Colonic mucosa (tissue), 4 donors: ENCODE measurements around the gene MYOZ2. TPM values are rescaled to one million over a fixed set of nuclear protein-coding genes. Genes with fewer than 3 reads are reported as not detected.

ENCODE experiments used
- DNase-seq: peaks from one replicate; pipeline ENCODE4 v3.0.0-alpha.2; 2020
- H3K27ac ChIP-seq: fragments of 200-600 bp; one replicate; pipeline ENCODE4 v1.8.0; 2021
- H3K27me3 ChIP-seq: fragments of 200-600 bp; one replicate; pipeline ENCODE4 v1.8.0; 2021
- H3K36me3 ChIP-seq: fragments of 200-600 bp; one replicate; pipeline ENCODE4 v1.8.0; 2021
- H3K4me1 ChIP-seq: fragments of 200-600 bp; one replicate; pipeline ENCODE4 v1.8.0; 2021; ENCODE audit warnings: mild to moderate bottlenecking
- H3K4me3 ChIP-seq: fragments of 200-600 bp; one replicate; pipeline ENCODE4 v1.8.0; 2021
- H3K9ac ChIP-seq, 2 donors: one replicate each; pipeline ENCODE4 v1.7.0; 2013; ENCODE audit warnings: control low read depth in 2 of 2, low read depth in 2 of 2, low read length in 2 of 2
- H3K9me3 ChIP-seq: fragments of 200-600 bp; one replicate; pipeline ENCODE4 v1.8.0; 2021
- intact Hi-C: fragments of 100-400 bp; cut with DNase I; formaldehyde crosslinking; loops from one replicate; pipeline ENCODE4 v1.14.1; 2022
- total RNA-seq, 2 donors: library from RNA; stranded (reverse); fragmentation: NEBNext Ultra II Directional in 1 of 2; extraction: Animal tissue kit (Norgen Biotek cat#: 25700) in 1 of 2; gene quantifications; one replicate each; pipeline ENCODE4 v1.2.1, GENCODE V29; 2021
- TF ChIP-seq, protein P1 (sequence below): fragments of 200-600 bp; IDR thresholded peaks from one replicate; pipeline ENCODE4 v1.8.0; 2022; ENCODE audit warnings: antibody characterized with exemption, mild to moderate bottlenecking
- donor health status: healthy.
- donor health status: DM: no; HTN: no; CAD: no.
- donor health status: DM: no; HTN: no; CAD: no.

The MYOZ2 gene
- total RNA-seq, 2 donors from 2014 or later, result 0.08 TPM; not detected in 1

DNA sequence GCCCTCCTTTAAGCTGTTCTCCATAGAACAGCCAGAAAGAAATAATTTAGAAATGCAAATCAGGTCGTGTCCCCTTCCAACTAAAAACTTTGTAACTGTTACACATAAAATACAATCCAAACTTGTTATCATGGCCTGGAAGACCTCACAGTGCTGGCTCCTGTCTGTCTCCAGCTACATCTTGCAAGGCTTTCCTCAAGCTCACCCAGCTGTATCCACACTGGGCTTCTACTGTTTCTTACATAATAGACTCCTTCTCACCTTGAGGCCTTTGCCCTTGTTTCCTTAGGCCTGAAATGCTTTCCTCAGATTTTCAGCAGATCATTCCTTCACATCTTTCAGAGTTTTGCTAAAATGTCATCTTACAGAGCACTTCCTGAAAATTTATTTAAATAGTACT is 43.4 kb downstream of the MYOZ2 start:
- no peaks in the 10 kb centered on the region for H3K9me3 ChIP-seq
- H3K27me3 ChIP-seq, result no peaks in the 10 kb centered on the region
- no peaks in the 10 kb centered on the region for H3K4me1 ChIP-seq
- TF ChIP-seq, protein P1, sequence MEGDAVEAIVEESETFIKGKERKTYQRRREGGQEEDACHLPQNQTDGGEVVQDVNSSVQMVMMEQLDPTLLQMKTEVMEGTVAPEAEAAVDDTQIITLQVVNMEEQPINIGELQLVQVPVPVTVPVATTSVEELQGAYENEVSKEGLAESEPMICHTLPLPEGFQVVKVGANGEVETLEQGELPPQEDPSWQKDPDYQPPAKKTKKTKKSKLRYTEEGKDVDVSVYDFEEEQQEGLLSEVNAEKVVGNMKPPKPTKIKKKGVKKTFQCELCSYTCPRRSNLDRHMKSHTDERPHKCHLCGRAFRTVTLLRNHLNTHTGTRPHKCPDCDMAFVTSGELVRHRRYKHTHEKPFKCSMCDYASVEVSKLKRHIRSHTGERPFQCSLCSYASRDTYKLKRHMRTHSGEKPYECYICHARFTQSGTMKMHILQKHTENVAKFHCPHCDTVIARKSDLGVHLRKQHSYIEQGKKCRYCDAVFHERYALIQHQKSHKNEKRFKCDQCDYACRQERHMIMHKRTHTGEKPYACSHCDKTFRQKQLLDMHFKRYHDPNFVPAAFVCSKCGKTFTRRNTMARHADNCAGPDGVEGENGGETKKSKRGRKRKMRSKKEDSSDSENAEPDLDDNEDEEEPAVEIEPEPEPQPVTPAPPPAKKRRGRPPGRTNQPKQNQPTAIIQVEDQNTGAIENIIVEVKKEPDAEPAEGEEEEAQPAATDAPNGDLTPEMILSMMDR, result no peak
- no peak overlapping the region for H3K9ac ChIP-seq
- DNase-seq, result no peak
- no peak overlapping the region for H3K4me3 ChIP-seq
- no peaks in the 10 kb centered on the region for H3K36me3 ChIP-seq
- intact Hi-C loops, result no loop called here
- no peak overlapping the region for H3K27ac ChIP-seq

DNA sequence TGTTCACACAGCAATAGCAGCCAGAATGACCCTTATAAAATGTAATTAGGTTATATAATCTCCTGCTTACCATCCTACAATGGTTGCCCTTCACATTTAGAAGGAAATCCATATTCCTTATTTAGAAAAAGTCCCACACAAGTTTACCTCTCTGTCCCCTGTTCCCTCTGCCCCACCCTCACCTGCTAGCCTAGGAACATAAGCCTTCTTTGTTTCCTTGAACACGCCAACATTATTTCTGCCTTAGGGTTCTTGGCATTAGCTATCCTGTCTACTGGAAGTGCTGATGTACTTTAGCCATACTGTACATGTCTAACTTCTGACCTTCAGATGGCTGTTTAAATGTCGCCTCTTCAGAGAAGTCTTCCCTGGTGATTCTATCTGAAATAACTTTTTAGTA is 48.5 kb downstream of the MYOZ2 start:
- H3K36me3 ChIP-seq, result no peaks in the 10 kb centered on the region
- intact Hi-C loops, result no loop called here
- H3K27me3 ChIP-seq, result no peaks in the 10 kb centered on the region
- H3K9ac ChIP-seq, result no peak overlapping the region
- H3K4me1 ChIP-seq, result no peaks in the 10 kb centered on the region
- H3K9me3 ChIP-seq, result no peaks in the 10 kb centered on the region
- H3K27ac ChIP-seq, result peak overlapping the region; percentile 61
- H3K4me3 ChIP-seq, result no peak overlapping the region
- DNase-seq, result peak; percentile 64
- TF ChIP-seq, protein P1, result no peak

DNA sequence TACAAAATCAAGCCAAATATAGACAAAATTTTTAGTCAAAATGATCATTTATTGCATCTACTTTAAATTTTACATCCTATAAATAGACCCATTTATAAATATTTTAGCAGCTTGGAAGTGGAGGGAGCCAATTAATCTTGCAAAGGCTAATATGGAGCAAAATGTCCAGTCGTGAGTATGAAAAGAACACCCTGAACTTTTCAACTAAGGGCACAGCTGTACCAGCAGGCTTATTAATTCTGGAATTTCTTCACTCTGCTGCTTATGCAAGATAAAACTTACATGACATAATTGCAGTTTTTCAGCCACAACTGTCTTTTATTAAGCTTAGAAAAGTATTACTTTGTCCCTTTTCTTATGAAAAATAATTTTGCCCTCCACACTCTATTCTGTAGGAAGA is 54.0 kb downstream of the MYOZ2 start:
- Histone ChIP-seq H3K9me3 (no peaks in the 10 kb centered on the region), H3K4me3 (no peak overlapping the region), H3K4me1 (no peaks in the 10 kb centered on the region), H3K27me3 (no peaks in the 10 kb centered on the region), H3K9ac (no peak overlapping the region), H3K27ac (no peak overlapping the region), H3K36me3 (no peaks in the 10 kb centered on the region)
- DNase-seq, result no peak
- intact Hi-C loops, result no loop called here
- TF ChIP-seq, protein P1, result no peak

DNA sequence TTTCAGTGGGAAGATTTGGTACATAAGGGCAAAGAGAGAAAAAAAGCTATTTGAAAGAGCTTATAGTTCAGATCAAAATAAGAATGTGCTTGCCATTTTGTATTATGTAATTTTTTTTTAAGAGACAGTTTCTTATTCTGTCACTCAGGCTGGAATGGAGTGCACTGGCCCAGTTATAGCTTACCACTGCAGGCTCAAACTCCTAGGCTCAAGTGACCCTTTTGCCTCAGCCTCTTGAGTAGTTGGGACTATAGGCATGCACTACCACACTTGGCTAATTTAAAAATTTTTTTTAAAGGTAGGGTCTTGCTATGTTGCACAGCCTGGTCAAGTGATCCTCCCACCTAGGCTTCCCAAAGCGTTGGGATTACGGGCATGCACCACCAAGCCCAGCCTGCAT is 54.7 kb downstream of the MYOZ2 start:
- intact Hi-C loops, result no loop called here
- Histone ChIP-seq H3K9ac (no peak overlapping the region), H3K27ac (no peak overlapping the region), H3K4me3 (no peak overlapping the region), H3K9me3 (no peaks in the 10 kb centered on the region), H3K27me3 (no peaks in the 10 kb centered on the region), H3K36me3 (no peaks in the 10 kb centered on the region), H3K4me1 (no peaks in the 10 kb centered on the region)
- TF ChIP-seq, protein P1, result no peak
- DNase-seq, result no peak

DNA sequence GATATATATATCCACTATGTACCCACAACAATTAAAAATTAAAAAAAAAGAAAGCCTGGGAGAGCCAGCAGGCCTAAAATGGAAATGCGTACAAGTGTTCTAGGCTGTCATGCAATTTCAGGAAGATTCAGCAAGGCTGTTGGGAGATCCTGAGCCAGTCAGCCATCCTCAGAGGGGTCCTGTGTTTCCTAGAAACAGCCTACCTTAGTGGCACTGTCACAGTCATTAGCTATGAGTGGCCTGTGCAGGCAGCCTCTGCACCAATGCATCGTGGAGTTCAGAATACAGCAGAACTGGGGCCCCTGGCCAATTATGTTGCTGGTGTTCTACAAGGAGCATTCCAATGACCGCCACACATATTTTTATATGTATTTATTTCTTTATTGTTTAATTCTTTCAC is 55.9 kb downstream of the MYOZ2 start:
- Histone ChIP-seq H3K9me3 (no peaks in the 10 kb centered on the region), H3K27ac (no peak overlapping the region), H3K36me3 (no peaks in the 10 kb centered on the region), H3K4me3 (no peak overlapping the region), H3K4me1 (no peaks in the 10 kb centered on the region), H3K9ac (no peak overlapping the region), H3K27me3 (no peaks in the 10 kb centered on the region)
- intact Hi-C loops, result no loop called here
- TF ChIP-seq, protein P1, result no peak
- DNase-seq, result no peak

DNA sequence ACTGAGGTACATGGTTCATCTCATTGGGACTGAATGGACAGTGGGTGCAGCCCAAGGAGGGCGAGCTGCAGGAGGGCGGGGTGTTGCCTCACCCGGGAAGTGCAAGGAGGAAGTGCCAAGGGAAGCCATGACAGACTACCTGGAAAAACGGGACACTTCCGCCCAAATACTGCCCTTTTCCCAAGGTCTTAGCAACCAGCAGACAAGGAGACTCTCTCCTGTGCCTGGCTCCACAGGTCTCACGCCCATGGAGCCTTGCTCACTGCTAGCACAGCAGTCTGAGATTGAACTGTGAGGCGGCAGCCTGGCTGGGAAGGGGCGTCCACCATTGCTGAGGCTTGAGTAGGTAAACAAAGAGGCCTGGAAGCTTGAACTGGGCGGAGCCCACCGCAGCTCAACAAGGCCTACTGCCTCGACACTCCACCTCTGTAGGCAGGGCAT is 62.2 kb downstream of the MYOZ2 start:
- Histone ChIP-seq H3K36me3 (no peaks in the 10 kb centered on the region), H3K4me1 (no peaks in the 10 kb centered on the region), H3K9ac (no peak overlapping the region), H3K27ac (no peak overlapping the region), H3K9me3 (no peaks in the 10 kb centered on the region), H3K27me3 (no peaks in the 10 kb centered on the region), H3K4me3 (no peak overlapping the region)
- intact Hi-C loops, result no loop called here
- no peak for DNase-seq
- TF ChIP-seq, protein P1, result no peak
